ENCODE results near the gene SMPD2. TPM values are rescaled to one million over a fixed set of nuclear protein-coding genes. Genes with fewer than 3 reads are reported as not detected.

SMPD2 gene
- total and polyA plus RNA-seq, 2 experiments from 2014 or later: 5.6 to 10.9 TPM

GRCh38 chr6:109473120-109473519, 32.6 kb downstream of the SMPD2 start:
- ATAC-seq: no peak
- Histone ChIP-seq H2AFZ (no peak overlapping the region), H3K79me2 (replicated peaks; ENCODE audit: insufficient read depth) (peaks cover 51% of the 10 kb centered on the region), H3K36me3 (ENCODE audit: insufficient read depth) (peaks cover 47% of the 10 kb centered on the region), H3K9me2 (ENCODE audit: insufficient read depth) (no peaks in the 10 kb centered on the region), H3K4me3 (no peak overlapping the region), H4K20me1 (replicated peaks; ENCODE audit: insufficient read depth) (peaks cover 31% of the 10 kb centered on the region), H3K4me1 (ENCODE audit: insufficient read depth) (peaks cover 8% of the 10 kb centered on the region; the same call in 1 of the 2 replicates), H3K27ac (ENCODE audit: low read depth) (no peak overlapping the region), H3K27me3 (ENCODE audit: insufficient read depth) (no peaks in the 10 kb centered on the region), H3F3A (replicated peaks; ENCODE audit: low read depth) (no peaks in the 10 kb centered on the region), H3K4me2 (no peak overlapping the region)
- TF ChIP-seq NANOG (IDR thresholded peaks at IDR 0.05; ENCODE audit: borderline replicate concordance) (no peak), ZNF331 (CRISPR knock-in tag; IDR thresholded peaks at IDR 0.05; ENCODE audit: low read depth) (no peak), POLR2AphosphoS5 (IDR thresholded peaks at IDR 0.05; ENCODE audit: low read depth) (no peak), STAT1 (IDR thresholded peaks at IDR 0.05; ENCODE audit: unreplicated experiment) (no peak)
- peaks cover 87% of the 10 kb centered on the region for H3K36me3 Mint-ChIP-seq (ENCODE audit: low read depth)
- H3K9me3 Mint-ChIP-seq: no peaks in the 10 kb centered on the region
- DNase-seq (ENCODE audit: low spot score): no peak
- no peak overlapping the region for H3K4me3 Mint-ChIP-seq
- no peak overlapping the region for H3K27ac Mint-ChIP-seq
- H3K4me1 Mint-ChIP-seq: peaks cover 5% of the 10 kb centered on the region; the same call in 2 of the 3 replicates
- H3K27me3 Mint-ChIP-seq (ENCODE audit: insufficient read depth, low read depth, poor library complexity): peaks cover 3% of the 10 kb centered on the region

- peaks cover 22% of the 10 kb centered on the region for H3K4me1 ChIP-seq (ENCODE audit: insufficient read depth)
- peaks cover 51% of the 10 kb centered on the region for H3K36me3 ChIP-seq (ENCODE audit: insufficient read depth)
- ATAC-seq: no peak
- H3K4me2 ChIP-seq: no peak overlapping the region
- no peak overlapping the region for H3K27ac ChIP-seq (ENCODE audit: low read depth)
- H3K4me3 Mint-ChIP-seq: no peak overlapping the region
- no peaks in the 10 kb centered on the region for H3K27me3 ChIP-seq (ENCODE audit: insufficient read depth)
- H3K4me3 ChIP-seq: no peak overlapping the region
- DNase-seq (ENCODE audit: low spot score): no peak
- H4K20me1 ChIP-seq (replicated peaks; ENCODE audit: insufficient read depth): peaks cover 45% of the 10 kb centered on the region
- no peaks in the 10 kb centered on the region for H3K9me2 ChIP-seq (ENCODE audit: insufficient read depth)
- peaks cover 5% of the 10 kb centered on the region for H3K27me3 Mint-ChIP-seq (ENCODE audit: insufficient read depth, low read depth, poor library complexity)
- H3K36me3 Mint-ChIP-seq (ENCODE audit: low read depth): peaks cover 84% of the 10 kb centered on the region
- no peak overlapping the region for H3K27ac Mint-ChIP-seq
- H3K79me2 ChIP-seq (replicated peaks; ENCODE audit: insufficient read depth): peaks cover 59% of the 10 kb centered on the region
- H3F3A ChIP-seq (replicated peaks; ENCODE audit: low read depth): no peaks in the 10 kb centered on the region
- H3K9me3 Mint-ChIP-seq: no peaks in the 10 kb centered on the region
- H2AFZ ChIP-seq: no peak overlapping the region
- peaks cover 21% of the 10 kb centered on the region for H3K4me1 Mint-ChIP-seq
- TF ChIP-seq STAT1 (IDR thresholded peaks at IDR 0.05; ENCODE audit: unreplicated experiment) (no peak), ZNF331 (CRISPR knock-in tag; IDR thresholded peaks at IDR 0.05; ENCODE audit: low read depth) (no peak), JUNB (IDR thresholded peaks at IDR 0.05; ENCODE audit: unreplicated experiment) (no peak), CREB1 (CRISPR knock-in tag; IDR thresholded peaks at IDR 0.05; ENCODE audit: low read depth) (no peak), ETS1 (IDR thresholded peaks at IDR 0.05) (no peak), ZNF462 (CRISPR knock-in tag; IDR thresholded peaks at IDR 0.05) (no peak), NANOG (IDR thresholded peaks at IDR 0.05; ENCODE audit: borderline replicate concordance) (no peak), POLR2AphosphoS5 (IDR thresholded peaks at IDR 0.05; ENCODE audit: low read depth) (no peak), EZH2phosphoT487 (IDR thresholded peaks at IDR 0.05; ENCODE audit: unreplicated experiment) (no peak), EZH2 (IDR thresholded peaks at IDR 0.05; ENCODE audit: low read depth, unreplicated experiment) (no peak), ZNF114 (CRISPR knock-in tag; IDR thresholded peaks at IDR 0.05) (no peak), CTCF (conservative IDR thresholded peaks at IDR 0.05; ENCODE audit: low read depth in 2 of 2) (no peak)
Measured at GRCh38 chr6:109474995-109475394, 34.5 kb downstream of the SMPD2 start.

Data from GM23338 (cell line).